ENCODE results near the gene ATRNL1. TPM values are rescaled to one million over a fixed set of nuclear protein-coding genes. Genes with fewer than 3 reads are reported as not detected.

The ATRNL1 gene
- total and polyA plus RNA-seq, 2 experiments from 2014 or later, result 4.8 to 29.7 TPM

DNA sequence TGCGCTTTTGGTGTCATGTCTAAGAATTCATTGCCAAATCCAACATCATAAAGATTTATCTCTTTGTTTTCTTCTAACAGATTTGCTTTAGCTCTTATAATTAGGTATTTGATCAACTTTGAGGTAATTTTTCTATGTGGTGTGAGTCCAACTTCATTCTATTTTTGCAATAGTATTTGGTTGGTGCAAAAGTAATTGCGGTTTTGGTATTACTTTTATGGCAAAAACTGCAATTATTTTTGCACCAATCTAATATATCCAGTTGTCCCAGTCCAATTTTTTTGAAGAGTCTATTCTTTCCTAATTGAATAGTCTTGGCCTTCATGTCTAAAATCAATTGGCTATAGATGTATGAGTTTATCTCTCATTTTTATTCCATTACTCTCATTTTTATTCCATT lies 535.5 kb downstream of the ATRNL1 start:
- no peaks in the 10 kb centered on the region for H3K36me3 ChIP-seq (ENCODE audit: insufficient read depth)
- Mint-ChIP-seq H3K27me3 (ENCODE audit: insufficient read depth, low read depth, poor library complexity) (no peaks in the 10 kb centered on the region), H3K27ac (no peak overlapping the region), H3K36me3 (ENCODE audit: low read depth) (no peaks in the 10 kb centered on the region), H3K4me1 (peaks cover 3% of the 10 kb centered on the region; the same call in 2 of the 3 replicates), H3K9me3 (no peaks in the 10 kb centered on the region), H3K4me3 (no peak overlapping the region)
- H2AFZ ChIP-seq, result no peak overlapping the region
- no peak overlapping the region for H3K4me2 ChIP-seq
- ATAC-seq, result no peak
- H3K4me1 ChIP-seq (ENCODE audit: insufficient read depth), result no peaks in the 10 kb centered on the region
- H3K27ac ChIP-seq (ENCODE audit: low read depth), result no peak overlapping the region
- H3K4me3 ChIP-seq, result no peak overlapping the region
- H3K9me2 ChIP-seq (ENCODE audit: insufficient read depth), result no peaks in the 10 kb centered on the region
- DNase-seq (ENCODE audit: low spot score), result no peak
- no peaks in the 10 kb centered on the region for H3F3A ChIP-seq (replicated peaks; ENCODE audit: low read depth)
- H4K20me1 ChIP-seq (replicated peaks; ENCODE audit: insufficient read depth), result no peaks in the 10 kb centered on the region
- TF ChIP-seq, protein P1, sequence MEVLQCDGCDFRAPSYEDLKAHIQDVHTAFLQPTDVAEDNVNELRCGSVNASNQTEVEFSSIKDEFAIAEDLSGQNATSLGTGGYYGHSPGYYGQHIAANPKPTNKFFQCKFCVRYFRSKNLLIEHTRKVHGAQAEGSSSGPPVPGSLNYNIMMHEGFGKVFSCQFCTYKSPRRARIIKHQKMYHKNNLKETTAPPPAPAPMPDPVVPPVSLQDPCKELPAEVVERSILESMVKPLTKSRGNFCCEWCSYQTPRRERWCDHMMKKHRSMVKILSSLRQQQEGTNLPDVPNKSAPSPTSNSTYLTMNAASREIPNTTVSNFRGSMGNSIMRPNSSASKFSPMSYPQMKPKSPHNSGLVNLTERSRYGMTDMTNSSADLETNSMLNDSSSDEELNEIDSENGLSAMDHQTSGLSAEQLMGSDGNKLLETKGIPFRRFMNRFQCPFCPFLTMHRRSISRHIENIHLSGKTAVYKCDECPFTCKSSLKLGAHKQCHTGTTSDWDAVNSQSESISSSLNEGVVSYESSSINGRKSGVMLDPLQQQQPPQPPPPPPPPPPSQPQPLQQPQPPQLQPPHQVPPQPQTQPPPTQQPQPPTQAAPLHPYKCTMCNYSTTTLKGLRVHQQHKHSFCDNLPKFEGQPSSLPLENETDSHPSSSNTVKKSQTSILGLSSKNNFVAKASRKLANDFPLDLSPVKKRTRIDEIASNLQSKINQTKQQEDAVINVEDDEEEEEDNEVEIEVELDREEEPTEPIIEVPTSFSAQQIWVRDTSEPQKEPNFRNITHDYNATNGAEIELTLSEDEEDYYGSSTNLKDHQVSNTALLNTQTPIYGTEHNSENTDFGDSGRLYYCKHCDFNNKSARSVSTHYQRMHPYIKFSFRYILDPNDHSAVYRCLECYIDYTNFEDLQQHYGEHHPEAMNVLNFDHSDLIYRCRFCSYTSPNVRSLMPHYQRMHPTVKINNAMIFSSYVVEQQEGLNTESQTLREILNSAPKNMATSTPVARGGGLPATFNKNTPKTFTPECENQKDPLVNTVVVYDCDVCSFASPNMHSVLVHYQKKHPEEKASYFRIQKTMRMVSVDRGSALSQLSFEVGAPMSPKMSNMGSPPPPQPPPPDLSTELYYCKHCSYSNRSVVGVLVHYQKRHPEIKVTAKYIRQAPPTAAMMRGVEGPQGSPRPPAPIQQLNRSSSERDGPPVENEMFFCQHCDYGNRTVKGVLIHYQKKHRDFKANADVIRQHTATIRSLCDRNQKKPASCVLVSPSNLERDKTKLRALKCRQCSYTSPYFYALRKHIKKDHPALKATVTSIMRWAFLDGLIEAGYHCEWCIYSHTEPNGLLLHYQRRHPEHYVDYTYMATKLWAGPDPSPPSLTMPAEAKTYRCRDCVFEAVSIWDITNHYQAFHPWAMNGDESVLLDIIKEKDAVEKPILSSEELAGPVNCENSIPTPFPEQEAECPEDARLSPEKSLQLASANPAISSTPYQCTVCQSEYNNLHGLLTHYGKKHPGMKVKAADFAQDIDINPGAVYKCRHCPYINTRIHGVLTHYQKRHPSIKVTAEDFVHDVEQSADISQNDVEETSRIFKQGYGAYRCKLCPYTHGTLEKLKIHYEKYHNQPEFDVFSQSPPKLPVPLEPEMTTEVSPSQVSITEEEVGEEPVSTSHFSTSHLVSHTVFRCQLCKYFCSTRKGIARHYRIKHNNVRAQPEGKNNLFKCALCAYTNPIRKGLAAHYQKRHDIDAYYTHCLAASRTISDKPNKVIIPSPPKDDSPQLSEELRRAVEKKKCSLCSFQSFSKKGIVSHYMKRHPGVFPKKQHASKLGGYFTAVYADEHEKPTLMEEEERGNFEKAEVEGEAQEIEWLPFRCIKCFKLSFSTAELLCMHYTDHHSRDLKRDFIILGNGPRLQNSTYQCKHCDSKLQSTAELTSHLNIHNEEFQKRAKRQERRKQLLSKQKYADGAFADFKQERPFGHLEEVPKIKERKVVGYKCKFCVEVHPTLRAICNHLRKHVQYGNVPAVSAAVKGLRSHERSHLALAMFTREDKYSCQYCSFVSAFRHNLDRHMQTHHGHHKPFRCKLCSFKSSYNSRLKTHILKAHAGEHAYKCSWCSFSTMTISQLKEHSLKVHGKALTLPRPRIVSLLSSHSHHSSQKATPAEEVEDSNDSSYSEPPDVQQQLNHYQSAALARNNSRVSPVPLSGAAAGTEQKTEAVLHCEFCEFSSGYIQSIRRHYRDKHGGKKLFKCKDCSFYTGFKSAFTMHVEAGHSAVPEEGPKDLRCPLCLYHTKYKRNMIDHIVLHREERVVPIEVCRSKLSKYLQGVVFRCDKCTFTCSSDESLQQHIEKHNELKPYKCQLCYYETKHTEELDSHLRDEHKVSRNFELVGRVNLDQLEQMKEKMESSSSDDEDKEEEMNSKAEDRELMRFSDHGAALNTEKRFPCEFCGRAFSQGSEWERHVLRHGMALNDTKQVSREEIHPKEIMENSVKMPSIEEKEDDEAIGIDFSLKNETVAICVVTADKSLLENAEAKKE (CRISPR knock-in tag; IDR thresholded peaks at IDR 0.05), result no peak
- TF ChIP-seq JUNB (IDR thresholded peaks at IDR 0.05; ENCODE audit: unreplicated experiment), result no peak
- TF ChIP-seq EZH2 (IDR thresholded peaks at IDR 0.05; ENCODE audit: low read depth, unreplicated experiment), result no peak
- no peak for TF ChIP-seq ZNF331 (CRISPR knock-in tag; IDR thresholded peaks at IDR 0.05; ENCODE audit: low read depth)
- TF ChIP-seq ZNF114 (CRISPR knock-in tag; IDR thresholded peaks at IDR 0.05), result no peak
- no peak for TF ChIP-seq EZH2phosphoT487 (IDR thresholded peaks at IDR 0.05; ENCODE audit: unreplicated experiment)
- no peak for TF ChIP-seq STAT1 (IDR thresholded peaks at IDR 0.05; ENCODE audit: unreplicated experiment)
- H3K79me2 ChIP-seq (replicated peaks; ENCODE audit: insufficient read depth), result no peaks in the 10 kb centered on the region
- H3K27me3 ChIP-seq (ENCODE audit: insufficient read depth), result no peaks in the 10 kb centered on the region

DNA sequence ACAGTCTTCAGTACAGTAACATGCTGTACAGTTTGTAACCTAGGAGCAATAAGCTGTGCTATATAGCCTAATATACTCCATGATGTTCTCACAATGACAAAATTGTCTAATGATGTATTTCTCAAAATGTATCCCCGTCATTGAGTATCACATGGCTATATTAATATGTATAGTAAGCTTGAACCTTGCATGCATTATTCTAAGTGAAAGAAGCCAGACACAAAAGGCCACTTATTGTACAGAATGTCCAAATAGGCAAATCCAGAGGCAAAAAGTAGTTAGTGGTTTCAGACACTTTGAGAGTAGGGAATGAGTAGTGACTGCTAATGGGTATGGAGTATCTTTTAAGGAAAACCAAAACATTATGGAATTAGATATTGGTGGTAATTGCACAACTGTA lies 545.1 kb downstream of the ATRNL1 start:
- no peak for ATAC-seq
- TF ChIP-seq, protein P2, sequence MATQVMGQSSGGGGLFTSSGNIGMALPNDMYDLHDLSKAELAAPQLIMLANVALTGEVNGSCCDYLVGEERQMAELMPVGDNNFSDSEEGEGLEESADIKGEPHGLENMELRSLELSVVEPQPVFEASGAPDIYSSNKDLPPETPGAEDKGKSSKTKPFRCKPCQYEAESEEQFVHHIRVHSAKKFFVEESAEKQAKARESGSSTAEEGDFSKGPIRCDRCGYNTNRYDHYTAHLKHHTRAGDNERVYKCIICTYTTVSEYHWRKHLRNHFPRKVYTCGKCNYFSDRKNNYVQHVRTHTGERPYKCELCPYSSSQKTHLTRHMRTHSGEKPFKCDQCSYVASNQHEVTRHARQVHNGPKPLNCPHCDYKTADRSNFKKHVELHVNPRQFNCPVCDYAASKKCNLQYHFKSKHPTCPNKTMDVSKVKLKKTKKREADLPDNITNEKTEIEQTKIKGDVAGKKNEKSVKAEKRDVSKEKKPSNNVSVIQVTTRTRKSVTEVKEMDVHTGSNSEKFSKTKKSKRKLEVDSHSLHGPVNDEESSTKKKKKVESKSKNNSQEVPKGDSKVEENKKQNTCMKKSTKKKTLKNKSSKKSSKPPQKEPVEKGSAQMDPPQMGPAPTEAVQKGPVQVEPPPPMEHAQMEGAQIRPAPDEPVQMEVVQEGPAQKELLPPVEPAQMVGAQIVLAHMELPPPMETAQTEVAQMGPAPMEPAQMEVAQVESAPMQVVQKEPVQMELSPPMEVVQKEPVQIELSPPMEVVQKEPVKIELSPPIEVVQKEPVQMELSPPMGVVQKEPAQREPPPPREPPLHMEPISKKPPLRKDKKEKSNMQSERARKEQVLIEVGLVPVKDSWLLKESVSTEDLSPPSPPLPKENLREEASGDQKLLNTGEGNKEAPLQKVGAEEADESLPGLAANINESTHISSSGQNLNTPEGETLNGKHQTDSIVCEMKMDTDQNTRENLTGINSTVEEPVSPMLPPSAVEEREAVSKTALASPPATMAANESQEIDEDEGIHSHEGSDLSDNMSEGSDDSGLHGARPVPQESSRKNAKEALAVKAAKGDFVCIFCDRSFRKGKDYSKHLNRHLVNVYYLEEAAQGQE (IDR thresholded peaks at IDR 0.05; ENCODE audit: unreplicated experiment), result no peak
- TF ChIP-seq EZH2phosphoT487 (IDR thresholded peaks at IDR 0.05; ENCODE audit: unreplicated experiment), result no peak
- TF ChIP-seq EZH2 (IDR thresholded peaks at IDR 0.05; ENCODE audit: low read depth, unreplicated experiment), result no peak
- TF ChIP-seq, protein P3, sequence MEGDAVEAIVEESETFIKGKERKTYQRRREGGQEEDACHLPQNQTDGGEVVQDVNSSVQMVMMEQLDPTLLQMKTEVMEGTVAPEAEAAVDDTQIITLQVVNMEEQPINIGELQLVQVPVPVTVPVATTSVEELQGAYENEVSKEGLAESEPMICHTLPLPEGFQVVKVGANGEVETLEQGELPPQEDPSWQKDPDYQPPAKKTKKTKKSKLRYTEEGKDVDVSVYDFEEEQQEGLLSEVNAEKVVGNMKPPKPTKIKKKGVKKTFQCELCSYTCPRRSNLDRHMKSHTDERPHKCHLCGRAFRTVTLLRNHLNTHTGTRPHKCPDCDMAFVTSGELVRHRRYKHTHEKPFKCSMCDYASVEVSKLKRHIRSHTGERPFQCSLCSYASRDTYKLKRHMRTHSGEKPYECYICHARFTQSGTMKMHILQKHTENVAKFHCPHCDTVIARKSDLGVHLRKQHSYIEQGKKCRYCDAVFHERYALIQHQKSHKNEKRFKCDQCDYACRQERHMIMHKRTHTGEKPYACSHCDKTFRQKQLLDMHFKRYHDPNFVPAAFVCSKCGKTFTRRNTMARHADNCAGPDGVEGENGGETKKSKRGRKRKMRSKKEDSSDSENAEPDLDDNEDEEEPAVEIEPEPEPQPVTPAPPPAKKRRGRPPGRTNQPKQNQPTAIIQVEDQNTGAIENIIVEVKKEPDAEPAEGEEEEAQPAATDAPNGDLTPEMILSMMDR (conservative IDR thresholded peaks at IDR 0.05; ENCODE audit: low read depth in 2 of 2), result no peak
- TF ChIP-seq, protein P4, sequence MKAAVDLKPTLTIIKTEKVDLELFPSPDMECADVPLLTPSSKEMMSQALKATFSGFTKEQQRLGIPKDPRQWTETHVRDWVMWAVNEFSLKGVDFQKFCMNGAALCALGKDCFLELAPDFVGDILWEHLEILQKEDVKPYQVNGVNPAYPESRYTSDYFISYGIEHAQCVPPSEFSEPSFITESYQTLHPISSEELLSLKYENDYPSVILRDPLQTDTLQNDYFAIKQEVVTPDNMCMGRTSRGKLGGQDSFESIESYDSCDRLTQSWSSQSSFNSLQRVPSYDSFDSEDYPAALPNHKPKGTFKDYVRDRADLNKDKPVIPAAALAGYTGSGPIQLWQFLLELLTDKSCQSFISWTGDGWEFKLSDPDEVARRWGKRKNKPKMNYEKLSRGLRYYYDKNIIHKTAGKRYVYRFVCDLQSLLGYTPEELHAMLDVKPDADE (IDR thresholded peaks at IDR 0.05), result no peak

More for the DNA sequence above, 545.1 kb downstream of the ATRNL1 start:
- no peak overlapping the region for H3K4me2 ChIP-seq
- H3K9me2 ChIP-seq (ENCODE audit: insufficient read depth), result no peaks in the 10 kb centered on the region
- no peaks in the 10 kb centered on the region for H3F3A ChIP-seq (replicated peaks; ENCODE audit: low read depth)
- no peak overlapping the region for H3K4me3 ChIP-seq
- H3K27me3 Mint-ChIP-seq (ENCODE audit: insufficient read depth, low read depth, poor library complexity), result no peaks in the 10 kb centered on the region
- no peaks in the 10 kb centered on the region for H3K27me3 ChIP-seq (ENCODE audit: insufficient read depth)
- no peaks in the 10 kb centered on the region for H4K20me1 ChIP-seq (replicated peaks; ENCODE audit: insufficient read depth)
- no peaks in the 10 kb centered on the region for H3K4me1 ChIP-seq (ENCODE audit: insufficient read depth)
- H3K4me1 Mint-ChIP-seq, result no peaks in the 10 kb centered on the region
- H3K79me2 ChIP-seq (replicated peaks; ENCODE audit: insufficient read depth), result no peaks in the 10 kb centered on the region
- H3K9me3 Mint-ChIP-seq, result no peaks in the 10 kb centered on the region
- no peak overlapping the region for H3K27ac Mint-ChIP-seq
- no peak overlapping the region for H3K4me3 Mint-ChIP-seq
- H3K27ac ChIP-seq (ENCODE audit: low read depth), result no peak overlapping the region
- H2AFZ ChIP-seq, result no peak overlapping the region
- no peak for DNase-seq (ENCODE audit: low spot score)
- no peaks in the 10 kb centered on the region for H3K36me3 Mint-ChIP-seq (ENCODE audit: low read depth)
- no peaks in the 10 kb centered on the region for H3K36me3 ChIP-seq (ENCODE audit: insufficient read depth)

All from GM23338 (cell line).